Measurements from ENCODE around the gene PRMT3.
"Not testable (repeated sequence)": the region's sequence is repeated elsewhere in the genome, so short reads cannot be mapped to it uniquely, and the experiment has no call there.

PRMT3 gene

DNA sequence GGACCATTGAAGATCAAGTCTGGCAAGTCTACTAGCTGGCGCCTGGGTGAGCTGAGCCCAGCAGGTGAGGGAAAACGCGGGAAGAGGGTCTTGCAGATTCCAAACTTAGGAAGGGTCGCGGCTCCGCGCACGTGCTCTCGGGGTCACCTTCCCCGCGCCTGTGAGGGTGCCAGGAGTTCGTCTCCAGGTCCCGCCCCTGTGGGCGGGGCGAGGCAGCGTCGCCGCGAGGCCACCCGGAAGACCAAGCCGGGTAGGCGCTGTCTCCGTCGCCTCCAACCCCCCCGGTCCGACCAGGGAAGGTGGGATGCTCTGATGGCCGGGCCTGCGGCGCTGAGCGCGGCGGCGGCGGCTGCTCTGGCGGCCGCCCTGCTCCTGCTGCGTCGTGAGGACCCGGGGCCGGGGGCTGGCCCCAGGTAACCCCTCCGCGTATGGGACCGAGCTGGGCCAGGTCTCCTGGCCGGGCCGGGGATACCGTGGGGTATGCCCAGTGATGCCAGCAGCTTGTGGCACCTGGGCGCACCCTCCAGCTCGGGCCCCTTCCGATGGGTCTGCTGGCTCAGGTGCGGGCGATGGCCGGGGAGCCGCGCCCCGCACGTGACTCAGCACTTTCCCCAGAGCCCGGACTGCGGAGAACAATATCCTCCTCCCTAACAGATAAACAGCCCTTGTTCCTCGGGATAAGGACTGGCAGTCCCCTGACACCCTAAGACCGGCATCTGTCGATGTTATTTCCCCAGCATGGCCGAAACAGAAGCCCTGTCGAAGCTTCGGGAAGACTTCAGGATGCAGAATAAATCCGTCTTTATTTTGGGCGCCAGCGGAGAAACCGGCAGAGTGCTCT lies 23.8 kb upstream of the PRMT3 start, which contains the start of gene HTATIP2:
Gene HTATIP2 (plus strand): TSS at position 215 of the 841 bp plus-strand sequence. CDS start 524 bp downstream, at position 739.
- TF ChIP-seq, protein P1, sequence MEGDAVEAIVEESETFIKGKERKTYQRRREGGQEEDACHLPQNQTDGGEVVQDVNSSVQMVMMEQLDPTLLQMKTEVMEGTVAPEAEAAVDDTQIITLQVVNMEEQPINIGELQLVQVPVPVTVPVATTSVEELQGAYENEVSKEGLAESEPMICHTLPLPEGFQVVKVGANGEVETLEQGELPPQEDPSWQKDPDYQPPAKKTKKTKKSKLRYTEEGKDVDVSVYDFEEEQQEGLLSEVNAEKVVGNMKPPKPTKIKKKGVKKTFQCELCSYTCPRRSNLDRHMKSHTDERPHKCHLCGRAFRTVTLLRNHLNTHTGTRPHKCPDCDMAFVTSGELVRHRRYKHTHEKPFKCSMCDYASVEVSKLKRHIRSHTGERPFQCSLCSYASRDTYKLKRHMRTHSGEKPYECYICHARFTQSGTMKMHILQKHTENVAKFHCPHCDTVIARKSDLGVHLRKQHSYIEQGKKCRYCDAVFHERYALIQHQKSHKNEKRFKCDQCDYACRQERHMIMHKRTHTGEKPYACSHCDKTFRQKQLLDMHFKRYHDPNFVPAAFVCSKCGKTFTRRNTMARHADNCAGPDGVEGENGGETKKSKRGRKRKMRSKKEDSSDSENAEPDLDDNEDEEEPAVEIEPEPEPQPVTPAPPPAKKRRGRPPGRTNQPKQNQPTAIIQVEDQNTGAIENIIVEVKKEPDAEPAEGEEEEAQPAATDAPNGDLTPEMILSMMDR (IDR thresholded peaks at IDR 0.05), result no peak

DNA sequence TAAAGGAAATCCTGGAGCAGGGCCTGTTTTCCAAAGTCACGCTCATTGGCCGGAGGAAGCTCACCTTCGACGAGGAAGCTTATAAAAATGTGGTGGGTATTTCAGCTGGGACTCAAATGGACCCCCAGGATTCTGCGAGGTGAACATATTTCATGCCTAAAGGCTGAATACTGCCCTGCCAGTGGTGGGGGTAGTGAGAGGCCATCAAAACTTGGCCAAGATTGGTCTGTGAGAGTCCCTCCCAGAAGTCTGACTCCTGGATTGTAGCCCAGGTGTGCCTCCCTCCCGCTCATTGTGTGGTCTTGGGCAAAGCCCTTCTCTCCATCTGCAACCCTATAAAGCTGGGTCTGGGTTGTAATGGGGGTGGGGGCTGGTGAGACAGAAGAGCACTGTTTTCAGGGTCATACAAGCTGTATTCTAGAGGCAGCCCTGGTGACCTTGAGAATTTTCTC lies 23.1 kb upstream of the PRMT3 start:
- Mint-ChIP-seq H3K4me3 (peak overlapping the region; percentile 79), H3K36me3 (ENCODE audit: low read depth) (no peaks in the 10 kb centered on the region), H3K4me1 (peaks cover 33% of the 10 kb centered on the region), H3K9me3 (no peaks in the 10 kb centered on the region), H3K27me3 (ENCODE audit: low read depth, poor library complexity) (peaks cover 26% of the 10 kb centered on the region), H3K27ac (no peak overlapping the region)
- DNase-seq, result no peak
- TF ChIP-seq, protein P1 (IDR thresholded peaks at IDR 0.05), result no peak

More for the DNA sequence above, 23.8 kb upstream of the PRMT3 start, which contains the start of gene HTATIP2:
- DNase-seq, result peak; percentile 58
- no peaks in the 10 kb centered on the region for H3K9me3 Mint-ChIP-seq
- no peak within 1 kb of the TSS for H3K27ac Mint-ChIP-seq
- H3K4me1 Mint-ChIP-seq, result peaks cover 27% of the 10 kb centered on the region
- peak within 1 kb of the TSS; percentile 86 for H3K4me3 Mint-ChIP-seq
- no peaks in the 10 kb centered on the region for H3K36me3 Mint-ChIP-seq (ENCODE audit: low read depth)
- H3K27me3 Mint-ChIP-seq (ENCODE audit: low read depth, poor library complexity), result peaks cover 29% of the 10 kb centered on the region

DNA sequence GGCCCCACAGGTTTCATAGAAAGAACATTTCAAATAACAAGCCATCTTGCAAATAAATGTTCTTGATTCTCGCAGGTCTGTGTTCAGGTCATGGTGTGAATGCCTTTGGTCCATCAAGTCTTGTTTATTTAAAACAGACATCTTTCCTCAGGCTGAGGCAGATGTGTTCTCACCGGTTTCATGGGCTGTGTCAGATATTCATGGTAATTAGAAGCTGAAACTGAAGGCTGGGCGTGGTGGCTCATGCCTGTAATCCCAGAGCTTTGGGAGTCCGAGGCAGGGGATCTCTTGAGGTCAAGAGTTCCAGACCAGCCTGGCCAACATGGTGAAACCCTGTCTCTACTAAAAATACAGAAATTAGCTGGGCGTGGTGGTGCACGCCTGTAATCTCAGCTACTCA lies 22.1 kb upstream of the PRMT3 start:
- H3K27ac Mint-ChIP-seq; H3K9me3 Mint-ChIP-seq; H3K36me3 Mint-ChIP-seq (ENCODE audit: low read depth); DNase-seq; H3K4me3 Mint-ChIP-seq: not testable (repeated sequence)
- peaks cover 19% of the 10 kb centered on the region for H3K27me3 Mint-ChIP-seq (ENCODE audit: low read depth, poor library complexity)
- H3K4me1 Mint-ChIP-seq, result peaks cover 43% of the 10 kb centered on the region

DNA sequence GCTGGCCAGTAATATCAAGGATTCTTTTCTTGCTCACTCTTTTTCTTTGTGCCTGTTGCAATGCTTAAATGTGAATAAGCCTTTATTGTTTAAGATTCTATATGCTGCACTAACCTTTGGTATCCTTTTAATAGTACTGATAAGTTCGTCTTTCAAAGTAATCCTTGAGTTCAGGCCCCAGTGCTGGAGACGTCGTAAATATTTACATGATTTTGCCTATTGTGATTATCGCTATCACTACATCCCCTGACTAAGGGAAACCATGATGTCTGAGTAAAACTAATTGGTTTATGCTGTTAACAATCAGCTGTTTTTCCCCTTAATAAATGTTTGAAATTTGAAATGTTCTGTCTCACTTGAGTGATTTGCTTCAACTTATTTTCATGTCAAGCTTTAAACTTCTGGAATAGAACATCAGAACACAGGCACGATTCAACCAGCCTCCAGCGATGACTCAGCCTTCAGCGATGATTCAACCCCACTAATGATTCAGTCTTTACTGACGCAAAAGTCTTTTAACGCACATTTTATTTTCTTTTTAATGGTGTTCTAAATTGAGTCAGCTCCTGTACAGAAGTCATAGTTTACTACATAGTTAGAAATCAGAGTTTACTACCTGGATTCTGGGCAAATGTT lies 20.1 kb upstream of the PRMT3 start:
- Mint-ChIP-seq H3K4me3 (no peak overlapping the region), H3K36me3 (ENCODE audit: low read depth) (no peaks in the 10 kb centered on the region), H3K4me1 (peaks cover 54% of the 10 kb centered on the region), H3K27ac (no peak overlapping the region), H3K9me3 (no peaks in the 10 kb centered on the region), H3K27me3 (ENCODE audit: low read depth, poor library complexity) (peaks cover 15% of the 10 kb centered on the region)
- DNase-seq, result no peak
- TF ChIP-seq, protein P1 (IDR thresholded peaks at IDR 0.05), result no peak

DNA sequence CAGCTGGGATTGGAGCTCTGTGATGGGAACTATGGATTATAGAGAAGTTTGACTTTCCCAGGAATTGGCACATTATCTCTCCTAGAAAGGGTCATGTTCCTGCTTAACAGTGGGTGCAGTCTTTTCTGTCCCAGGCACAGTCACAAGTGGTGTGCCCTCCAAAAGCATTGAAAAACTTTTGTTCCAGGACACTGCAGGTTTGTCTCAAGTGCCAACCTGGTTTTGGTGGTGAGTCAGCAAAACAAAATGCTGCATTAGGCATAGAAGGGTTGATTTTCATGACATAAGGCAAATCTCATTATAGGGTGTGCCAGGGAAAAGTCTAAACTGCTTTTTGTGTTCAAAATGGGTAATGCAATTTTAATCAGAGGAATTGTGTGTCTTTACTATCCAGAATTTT lies 19.1 kb upstream of the PRMT3 start:
- no peak for DNase-seq

DNA sequence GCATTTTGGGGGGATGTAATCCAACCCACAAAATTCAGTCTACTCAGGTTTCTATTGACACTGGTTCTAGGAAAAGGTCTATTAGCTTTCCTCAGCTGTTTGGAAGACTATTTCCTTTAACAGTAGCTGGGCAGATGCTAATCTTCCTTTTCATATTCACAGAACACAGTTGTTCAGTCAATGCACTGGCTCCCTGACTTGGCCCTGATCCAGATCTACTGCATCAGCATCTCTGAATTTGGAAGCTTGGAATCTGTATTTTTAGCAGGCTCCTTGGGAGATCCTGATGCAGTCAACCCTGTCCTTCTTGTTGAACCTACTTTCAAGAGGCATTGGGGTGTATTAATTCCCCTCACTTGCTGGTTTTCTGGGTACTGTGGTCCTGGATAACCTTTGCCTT lies 17.7 kb upstream of the PRMT3 start:
- Mint-ChIP-seq H3K27ac (no peak overlapping the region), H3K4me3 (no peak overlapping the region), H3K9me3 (peaks cover 3% of the 10 kb centered on the region), H3K27me3 (ENCODE audit: low read depth, poor library complexity) (peaks cover 3% of the 10 kb centered on the region), H3K4me1 (peaks cover 56% of the 10 kb centered on the region), H3K36me3 (ENCODE audit: low read depth) (peaks cover 4% of the 10 kb centered on the region)
- TF ChIP-seq, protein P1 (IDR thresholded peaks at IDR 0.05), result no peak
- DNase-seq, result no peak

More for the DNA sequence above, 19.1 kb upstream of the PRMT3 start:
- Mint-ChIP-seq H3K27me3 (ENCODE audit: low read depth, poor library complexity) (peaks cover 5% of the 10 kb centered on the region), H3K4me3 (no peak overlapping the region), H3K36me3 (ENCODE audit: low read depth) (no peaks in the 10 kb centered on the region), H3K27ac (no peak overlapping the region), H3K4me1 (peaks cover 56% of the 10 kb centered on the region), H3K9me3 (no peaks in the 10 kb centered on the region)
- TF ChIP-seq, protein P1 (IDR thresholded peaks at IDR 0.05), result no peak
